ENCODE measurements around the gene GAS1. TPM values are rescaled to one million over a fixed set of nuclear protein-coding genes. Genes with fewer than 3 reads are reported as not detected.
A peak's percentile ranks its signal among the peaks of the same experiment; 100 is the strongest.

GAS1 gene
- polyA plus RNA-seq, 1 donor = 64.7 TPM

DNA sequence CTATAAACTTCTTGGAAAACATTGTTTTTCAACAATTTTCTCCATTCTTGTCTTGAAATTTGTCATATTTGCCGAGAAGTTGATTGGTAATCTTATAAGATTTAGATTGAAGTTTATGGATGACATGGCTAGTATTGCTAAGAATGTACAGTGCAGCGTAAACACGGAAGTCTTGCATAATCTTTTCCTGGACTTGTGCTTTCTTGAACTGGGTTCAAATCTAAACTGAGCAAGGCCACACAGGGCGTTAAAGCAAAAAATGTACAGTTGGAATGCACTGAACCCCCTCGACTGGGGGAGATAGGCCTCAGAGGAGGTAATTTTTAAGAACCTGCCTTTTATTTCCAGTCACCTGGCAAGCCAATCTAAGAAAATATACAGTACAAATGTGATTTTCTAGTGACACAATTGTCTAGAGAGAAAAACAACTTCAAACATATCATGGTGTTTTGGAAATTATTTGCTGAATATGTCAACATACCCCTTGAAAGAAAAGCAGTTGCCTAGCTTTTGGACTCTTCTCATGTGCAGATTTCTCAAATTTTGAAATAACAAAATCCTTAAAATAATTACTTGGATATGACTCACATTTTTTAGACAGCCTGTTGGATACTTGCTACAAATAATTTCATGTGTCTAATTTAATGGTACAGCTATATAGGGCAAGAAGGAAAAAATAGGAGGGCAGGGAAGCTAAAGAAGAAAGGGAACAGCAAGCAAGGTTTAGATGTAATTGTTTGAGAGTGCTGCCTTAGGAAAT is 18.5 kb upstream of the GAS1 start:
- DNase-seq (ENCODE audit: low read depth) = no peak

DNA sequence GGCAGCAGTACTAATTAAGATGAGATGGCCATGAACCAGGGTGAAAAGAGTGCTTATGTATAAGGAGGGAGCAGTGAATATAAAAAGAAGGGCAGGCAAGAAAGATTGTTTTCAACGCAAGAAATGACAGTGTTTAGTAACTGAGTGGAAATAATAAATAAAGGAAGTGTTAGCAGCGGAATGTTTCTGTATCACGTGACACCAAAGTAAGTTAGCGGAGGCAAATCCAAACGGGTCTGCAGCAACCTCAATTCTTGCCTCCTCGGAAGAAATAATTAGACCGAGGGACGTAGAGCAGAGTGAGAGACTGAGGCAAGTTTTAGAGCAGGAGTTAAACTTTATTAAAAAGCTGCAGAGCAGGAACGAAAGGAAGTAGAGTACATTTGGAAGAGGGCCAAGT is 15.4 kb upstream of the GAS1 start:
- DNase-seq (ENCODE audit: low read depth) = no peak

DNA sequence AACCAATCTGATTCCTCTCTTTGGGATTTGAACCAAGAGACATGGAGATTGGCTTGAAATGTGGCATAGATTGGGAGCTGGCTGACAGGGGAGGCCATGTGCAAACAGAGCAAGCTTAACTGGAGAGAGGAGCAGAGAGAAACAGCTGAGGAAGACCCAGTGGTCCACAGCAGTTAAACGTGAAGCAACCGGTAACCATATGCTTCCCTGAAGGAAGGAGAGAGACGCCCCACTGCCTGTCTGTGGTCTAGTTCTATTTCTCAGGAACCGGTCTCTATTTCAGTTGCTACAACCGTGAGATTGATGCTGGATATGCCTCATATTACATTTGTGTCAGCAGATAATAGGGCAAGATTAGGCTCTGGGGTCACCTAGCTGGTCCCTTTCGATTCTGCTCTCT is 13.6 kb upstream of the GAS1 start:
- DNase-seq (ENCODE audit: low read depth) = no peak

DNA sequence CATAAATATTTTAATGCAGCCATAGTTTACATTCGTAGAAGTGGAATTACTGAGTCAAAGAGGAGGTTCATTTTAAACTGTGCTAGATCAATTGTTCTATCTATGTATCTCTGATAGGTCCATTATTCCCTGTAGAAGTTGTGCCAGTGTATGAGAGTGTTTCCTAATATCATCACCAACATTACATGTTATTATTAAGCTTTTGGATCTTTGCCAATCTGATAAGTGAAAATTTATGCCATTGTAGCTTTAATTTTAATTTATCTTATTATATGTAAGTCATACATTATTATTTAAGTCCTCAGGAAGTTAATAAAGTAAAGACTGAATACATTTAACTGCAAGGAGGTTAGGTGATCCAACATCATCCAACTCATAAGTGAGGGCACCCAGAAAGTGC is 10.9 kb upstream of the GAS1 start:
- DNase-seq (ENCODE audit: low read depth) = no peak

DNA sequence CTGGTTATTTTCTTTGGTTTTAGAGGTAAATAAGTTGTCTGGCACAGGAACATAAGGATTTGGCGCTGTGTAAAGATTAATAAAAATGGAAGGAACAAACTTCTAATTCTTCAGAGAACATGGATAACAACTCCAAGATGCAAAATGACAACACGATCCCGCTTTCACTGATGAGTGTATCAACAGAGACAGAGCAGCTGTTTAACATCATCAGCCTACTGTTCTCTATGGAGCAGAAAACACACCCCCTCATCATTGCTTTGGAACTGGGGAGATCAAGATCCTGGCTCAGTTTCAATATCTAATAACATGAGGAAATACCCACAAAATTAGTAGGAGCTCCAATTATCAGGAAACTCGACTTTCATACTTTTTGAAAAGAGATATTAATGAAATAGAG is 8.3 kb upstream of the GAS1 start:
- DNase-seq (ENCODE audit: low read depth) = no peak

DNA sequence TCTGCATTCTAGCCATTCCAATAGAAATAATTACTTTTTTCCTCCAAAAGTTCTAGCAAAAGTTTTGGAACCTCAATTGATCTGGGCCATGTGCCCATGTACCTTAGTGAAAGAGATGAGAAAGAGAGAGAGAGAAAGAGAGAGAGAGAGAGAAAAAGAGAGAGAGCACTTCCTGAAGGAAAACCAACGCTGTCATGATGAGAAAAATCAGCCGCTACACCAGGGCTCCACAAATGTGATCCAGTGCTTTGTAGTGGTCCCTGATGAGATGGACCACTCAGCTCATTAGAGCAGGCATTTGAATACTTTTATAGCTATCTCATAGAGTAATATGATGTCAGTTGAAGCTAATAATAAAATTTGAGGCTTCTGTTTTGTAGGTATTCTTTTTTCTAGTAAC is 7.7 kb upstream of the GAS1 start:
- DNase-seq (ENCODE audit: low read depth) = no peak

DNA sequence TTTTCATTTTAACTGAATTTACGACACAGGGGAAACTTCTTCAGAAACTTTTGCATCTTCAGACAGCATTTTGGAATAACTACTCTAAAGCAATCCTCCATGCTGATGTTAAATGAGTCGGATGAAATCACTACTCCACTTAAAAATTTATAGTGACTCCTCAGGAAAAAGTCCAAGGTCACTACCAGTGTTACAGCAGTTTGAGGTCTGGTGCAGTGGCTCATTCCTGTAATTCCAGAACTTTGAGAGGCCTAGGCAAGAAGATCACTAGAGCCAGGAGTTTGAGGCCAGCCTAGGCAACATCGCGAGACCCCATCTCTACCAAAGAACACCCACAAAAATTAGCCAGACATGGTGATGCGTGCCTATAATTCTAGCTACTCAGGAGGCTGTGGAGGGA is 5.9 kb upstream of the GAS1 start:
- DNase-seq (ENCODE audit: low read depth) = no peak

DNA sequence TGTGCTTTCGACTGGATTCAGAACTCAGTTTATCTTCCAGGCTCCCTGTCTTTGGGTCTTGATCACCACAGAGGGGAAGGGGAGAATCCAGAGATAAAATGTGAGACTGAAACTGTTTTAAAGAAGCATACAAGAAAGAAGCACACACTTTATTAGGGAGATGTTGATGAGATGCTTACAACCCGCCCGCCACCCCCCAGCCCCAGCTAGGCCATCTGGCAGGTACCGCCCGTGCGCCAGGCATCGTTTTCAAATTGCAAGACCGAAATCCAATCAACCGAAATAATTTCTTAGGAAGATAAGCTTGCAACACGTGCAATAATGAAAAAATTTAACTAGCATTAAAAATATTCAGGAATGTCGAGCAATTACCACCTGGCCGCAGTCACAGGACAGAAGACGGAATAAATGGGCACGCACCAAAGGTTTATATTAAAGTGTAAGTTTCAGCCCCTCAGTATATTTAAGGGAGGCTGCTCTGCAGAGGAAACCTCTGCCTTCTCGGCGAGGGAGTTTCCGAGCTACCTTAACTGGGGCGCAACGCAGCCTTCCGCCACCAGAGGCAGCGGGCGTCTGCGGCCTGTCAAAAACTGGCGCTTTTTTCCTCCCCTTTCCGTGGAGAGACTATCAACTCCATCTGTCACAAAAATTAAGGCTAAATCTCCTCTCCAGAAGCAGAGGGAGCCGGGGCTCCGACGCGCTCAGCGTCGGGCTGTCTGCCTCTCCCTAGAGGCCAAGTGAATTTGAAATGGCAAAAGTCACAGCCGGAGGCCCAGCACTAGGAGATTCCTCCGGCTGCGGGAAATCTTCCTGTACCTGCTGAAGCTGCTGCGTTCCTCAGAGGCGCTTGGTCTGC is 996 bp upstream of the GAS1 start:
- peak; percentile 84 for DNase-seq (ENCODE audit: low read depth)

DNA sequence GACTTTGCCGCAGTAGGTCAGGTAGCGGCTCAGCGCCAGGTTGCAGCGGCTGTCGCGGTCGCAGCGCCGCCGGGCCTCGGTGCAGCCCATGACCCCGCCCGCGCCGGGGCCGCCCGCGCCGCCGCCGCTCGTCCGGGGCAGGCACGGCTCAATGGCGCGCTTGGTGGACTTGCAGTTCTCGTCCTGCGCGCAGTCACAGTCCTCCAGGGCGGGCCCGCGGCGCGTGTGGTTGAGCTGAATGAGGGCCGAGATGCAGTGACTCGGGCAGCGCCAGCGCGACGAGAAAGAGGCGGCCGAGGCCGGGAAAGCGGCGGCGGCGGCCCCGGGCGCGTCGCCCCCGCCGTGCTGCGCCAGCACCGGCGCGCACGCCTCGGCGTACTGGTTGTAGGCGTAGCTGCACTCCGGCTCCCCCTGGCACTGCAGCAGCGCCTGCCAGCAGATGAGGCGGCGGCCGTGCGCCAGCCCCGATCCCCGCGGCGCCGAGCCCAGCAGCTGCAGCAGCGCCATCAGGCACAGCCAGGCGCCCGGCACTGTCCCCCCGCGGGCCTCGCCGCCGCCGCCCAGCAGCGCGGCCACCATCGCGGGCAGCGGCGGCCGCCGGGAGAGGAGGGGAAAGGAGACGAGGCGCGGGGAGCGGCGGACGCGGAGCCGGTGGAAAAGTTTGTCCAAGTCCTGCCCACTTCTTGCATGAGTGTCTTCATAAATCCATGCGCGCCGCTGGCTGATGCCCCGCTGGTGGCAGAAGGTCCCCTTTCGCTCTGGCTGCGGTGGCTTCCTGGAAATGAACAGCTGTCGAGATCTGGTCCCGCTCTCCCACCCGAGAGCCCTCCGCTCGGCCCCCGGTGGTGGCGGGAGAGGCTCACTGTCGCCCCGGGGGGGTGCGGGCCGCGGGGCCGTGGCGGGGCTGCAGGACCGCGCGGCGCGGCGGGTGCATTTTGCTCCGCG is 833 bp downstream of the GAS1 start:
- DNase-seq (ENCODE audit: low read depth) = no peak

DNA sequence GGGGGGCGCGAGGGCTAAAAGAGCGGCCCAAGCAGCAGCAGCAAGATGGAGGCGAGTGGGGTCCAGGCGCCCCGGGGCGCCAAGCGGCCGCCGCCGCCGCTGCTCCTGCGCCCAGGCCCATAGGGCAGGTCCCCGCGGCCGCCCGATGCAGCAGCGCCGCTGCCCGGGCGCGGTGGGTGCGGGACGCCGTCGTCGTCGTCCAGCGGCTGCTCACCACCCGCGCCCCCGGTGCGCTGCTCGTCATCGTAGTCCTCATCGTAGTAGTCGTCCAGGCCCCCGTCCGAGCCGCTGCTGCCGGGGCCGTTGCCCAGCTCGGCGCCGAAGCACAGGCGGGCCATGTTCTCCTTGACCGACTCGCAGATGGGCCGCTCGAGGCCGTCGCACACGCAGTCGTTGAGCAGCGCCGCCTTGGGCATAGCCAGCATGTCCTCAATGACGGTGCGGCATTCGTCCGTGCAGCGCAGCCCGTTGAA is 1.5 kb downstream of the GAS1 start:
- DNase-seq (ENCODE audit: low read depth) = no peak

DNA sequence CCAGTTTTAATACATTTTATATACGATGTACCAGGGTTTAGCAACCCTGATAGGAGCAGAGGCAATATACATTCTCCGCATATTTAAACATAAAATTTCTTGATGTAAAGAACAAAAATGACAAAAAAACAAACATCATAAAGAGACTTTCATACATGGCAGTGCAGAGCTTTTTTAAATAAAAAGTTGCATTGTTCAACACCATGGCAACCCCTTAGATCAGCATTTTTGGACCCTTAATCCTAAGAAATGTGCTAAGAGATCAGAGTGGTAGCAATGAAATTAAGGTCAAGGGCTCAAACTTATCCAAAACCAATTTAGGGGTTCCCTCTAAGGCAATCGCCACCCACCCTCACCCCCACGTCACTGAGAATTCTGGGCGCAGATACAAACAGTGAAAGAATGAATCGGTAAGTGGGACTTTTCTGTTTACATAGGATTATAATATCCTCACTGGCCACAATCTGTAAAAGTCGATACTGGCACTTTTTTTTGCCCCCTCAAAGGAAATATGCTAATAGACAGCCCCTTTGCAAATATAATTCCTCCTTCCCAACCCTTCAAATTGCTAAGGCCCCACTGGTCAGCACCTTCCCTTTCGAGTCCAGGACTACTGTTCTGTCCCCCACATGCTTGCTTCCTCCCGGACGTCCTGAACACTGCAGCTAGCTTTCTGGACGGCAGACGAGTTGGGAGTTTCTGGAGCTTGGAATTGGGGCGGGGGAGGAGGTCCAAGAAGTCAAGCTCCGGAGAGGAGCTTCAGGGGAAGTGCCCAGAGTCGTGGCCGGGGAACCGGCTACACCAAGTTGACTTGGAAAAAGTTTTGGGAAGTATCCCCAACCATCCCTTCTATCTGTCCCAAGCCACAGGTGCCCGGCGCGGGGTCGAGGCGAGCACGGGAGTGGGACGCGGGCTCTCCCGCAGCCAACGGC is 2.2 kb downstream of the GAS1 start:
- DNase-seq (ENCODE audit: low read depth) = no peak

DNA sequence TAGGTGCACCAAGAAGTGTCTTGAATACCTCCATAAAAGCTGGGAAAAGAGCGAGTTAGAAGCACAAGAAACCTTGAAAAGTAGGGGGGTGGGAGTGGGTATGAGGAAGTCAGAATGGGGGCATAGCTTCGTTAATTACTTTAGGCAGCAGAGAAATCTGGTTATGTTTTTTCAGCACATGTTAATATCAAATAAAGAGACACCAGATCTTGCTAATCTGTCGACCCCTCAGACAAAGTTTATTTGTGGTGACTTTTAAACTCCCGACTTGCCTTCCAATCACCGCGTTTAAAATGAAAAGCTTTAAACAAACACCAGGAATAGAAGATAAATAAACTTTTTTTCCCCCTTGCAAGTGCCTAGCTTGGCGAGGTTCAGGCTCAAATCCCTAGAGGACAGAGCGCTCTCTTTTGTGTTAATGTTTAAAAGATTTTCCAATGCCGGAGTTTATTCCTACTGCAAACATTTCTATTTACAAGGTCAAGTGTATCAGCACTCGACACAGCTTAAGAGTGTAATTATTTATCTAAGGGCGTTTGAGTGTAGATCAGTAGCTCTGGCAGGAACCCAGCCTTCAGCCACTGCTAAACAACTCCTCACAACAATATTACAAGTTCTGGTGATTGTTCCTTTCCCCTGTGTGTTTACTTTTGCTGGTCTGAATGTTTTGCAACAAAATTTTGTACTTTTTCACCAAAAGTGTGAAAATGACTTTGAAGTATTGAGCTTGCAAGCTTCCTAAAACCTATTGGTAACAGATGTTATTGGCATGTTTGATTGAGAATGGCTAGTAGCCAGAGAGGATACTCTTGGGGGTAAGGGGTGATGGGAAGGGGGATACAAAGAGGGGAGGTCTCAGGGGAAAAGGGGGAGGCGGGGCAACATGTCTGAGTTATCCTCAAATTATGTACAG is 3.8 kb downstream of the GAS1 start:
- DNase-seq (ENCODE audit: low read depth) = no peak

DNA sequence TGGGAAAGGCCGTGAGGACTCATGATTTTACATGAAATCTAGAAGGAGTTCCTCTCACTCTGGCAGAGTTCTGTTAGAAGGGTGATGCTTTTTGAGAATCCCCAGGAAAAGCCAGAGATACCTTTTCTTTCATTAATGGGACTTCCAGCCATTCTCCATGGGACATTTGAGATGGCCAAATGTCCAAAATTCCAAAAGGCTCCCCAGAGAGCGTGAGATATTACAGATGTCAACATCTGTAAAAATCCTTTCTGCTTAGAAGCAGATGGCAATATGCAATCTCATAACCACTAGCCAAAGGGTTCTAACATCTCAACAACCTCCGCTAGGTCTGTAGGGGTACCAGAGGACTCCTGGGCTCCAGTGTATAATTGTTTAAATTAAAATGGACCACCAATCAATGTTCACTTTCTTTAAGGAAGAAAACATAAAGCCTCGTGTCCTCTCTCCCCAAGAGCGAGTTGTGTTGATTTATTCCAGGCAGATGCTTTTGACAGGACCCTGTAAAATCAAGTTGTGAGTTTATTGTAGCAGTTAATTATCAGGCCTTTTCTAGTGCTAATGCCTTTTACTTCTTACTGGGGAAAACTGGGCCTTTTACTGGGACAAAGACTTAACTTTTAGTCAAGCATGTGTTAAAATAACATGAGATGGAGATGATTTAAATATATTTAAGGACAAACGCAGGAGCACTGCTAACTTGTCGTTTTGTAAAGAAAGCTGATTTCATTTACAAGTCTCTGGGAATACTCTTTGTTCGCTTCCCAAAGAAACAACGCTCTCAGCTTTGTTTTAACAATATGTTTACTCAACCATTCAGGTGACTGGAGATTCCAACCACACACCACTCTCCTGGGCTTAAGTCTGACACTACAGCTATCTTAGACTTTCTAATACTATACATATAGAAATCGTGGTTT is 4.8 kb downstream of the GAS1 start:
- no peak for DNase-seq (ENCODE audit: low read depth)

DNA sequence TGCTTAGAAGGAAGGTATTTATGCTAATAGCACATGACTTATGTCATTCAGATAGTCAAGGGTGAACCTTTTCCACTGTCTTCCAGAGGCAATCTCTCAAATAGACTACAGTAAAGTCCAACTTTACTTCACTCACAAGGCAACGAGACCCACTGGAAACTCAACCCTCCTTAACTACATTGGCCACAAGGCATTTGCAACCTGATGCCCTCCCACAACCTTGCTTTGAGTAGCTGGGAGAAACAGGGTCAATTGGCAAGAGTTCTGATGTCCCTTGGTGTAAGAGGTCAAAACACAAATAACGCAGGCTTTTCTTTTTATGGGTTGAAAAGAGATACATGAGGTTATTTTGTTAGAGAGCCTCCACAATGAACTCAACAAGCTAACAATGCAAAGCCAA is 6.1 kb downstream of the GAS1 start:
- DNase-seq (ENCODE audit: low read depth) = no peak

DNA sequence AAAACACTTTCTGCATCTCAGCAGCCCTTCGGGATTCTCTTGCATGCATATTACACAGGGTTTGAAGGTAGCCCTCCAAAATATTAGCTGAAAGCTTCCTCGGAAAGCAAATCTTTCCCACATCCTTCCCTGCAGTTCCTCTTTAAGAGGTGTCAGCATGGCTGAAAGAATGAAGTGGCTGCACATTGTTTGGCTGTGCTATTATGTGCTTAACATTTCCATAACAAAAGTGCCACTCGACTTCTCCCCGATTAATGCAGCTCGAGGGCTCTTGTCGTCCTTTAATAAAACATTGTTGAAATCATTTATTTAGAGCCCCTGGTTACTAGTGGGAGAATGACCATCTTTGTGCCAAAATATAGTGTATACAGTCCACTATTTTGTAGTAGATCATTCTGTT is 6.5 kb downstream of the GAS1 start:
- DNase-seq (ENCODE audit: low read depth) = no peak

DNA sequence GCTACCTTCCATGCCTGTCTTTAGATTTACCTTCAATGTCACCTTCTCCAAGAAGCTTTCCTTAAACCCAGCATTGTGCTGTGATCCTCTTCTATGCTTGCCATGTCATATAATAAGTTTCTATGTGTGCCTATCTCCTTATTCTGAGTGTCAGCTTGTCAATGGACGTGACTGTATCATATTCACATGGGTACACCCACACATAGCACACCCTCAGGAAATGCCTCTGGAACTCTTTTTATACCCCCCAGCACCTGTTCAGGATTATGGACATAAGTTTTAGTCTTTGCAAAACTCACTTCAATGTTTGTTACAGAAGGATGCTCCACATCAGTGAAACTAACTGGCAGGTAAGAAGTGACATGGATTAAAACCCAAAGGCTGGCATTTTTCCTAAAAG is 7.4 kb downstream of the GAS1 start:
- DNase-seq (ENCODE audit: low read depth) = no peak

DNA sequence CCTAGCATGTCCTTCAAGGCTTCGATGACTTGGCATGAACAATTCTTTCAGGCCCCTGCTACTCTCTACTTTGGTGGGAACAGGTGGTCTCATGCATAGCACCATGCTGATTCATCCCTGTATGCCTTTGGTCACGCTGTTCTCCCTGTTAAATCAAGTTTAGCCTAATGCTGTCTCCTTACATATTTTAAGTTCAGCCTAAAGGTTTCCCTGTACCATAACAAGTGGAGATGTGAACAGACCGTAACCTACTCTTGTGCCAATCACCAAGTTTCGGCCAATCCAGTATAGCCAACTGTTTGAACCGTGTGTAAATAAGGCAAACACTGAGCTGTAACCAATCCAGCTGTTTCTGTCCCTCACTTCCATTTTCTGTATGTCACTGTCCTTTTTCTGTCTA is 8.0 kb downstream of the GAS1 start:
- no peak for DNase-seq (ENCODE audit: low read depth)

DNA sequence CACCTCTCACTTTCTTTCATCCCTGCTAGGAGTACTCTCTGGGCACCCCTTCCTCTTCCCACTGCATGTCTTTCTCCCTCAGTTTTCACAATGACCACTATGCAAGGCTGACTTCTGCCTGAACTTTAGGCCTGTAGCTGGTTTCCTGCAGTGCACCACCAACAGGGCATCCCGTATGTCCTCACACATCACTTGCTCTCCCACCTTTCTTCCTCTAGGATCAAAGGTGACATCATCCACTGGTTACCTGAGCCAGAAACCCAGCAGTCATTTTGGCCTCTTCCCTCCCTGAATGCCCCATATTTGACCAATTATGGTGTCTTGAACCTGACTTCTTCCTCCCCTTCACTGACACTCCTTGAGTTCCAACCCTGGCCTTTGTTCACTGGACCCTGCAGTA is 8.5 kb downstream of the GAS1 start:
- no peak for DNase-seq (ENCODE audit: low read depth)

DNA sequence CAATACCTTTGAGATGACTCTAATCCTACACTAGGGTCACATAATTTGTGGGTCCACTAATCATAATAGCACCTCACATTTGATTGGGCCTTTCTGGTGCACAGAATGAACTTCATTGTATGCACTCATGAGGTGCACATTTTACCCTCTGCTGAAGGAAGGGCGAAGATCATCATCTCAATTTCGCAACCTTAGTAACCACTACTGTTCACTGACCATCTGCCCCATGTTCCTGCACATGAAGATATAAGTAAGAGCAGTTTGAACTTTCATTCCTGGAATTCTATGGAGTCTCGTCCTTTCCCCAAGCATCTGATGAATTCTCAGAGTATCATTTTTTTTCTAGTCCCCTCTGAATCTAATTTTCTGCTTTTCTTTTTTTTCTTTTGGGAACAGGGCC is 21.2 kb downstream of the GAS1 start:
- DNase-seq (ENCODE audit: low read depth) = no peak
